Uterus (tissue), 4 donors: ENCODE results near the gene DLX4. TPM values are rescaled to one million over a fixed set of nuclear protein-coding genes. Genes with fewer than 3 reads are reported as not detected.

ENCODE experiments used
- DNase-seq, 2 donors: peaks; one replicate each; pipeline ENCODE4 v3.0.0-alpha.2; 2019 to 2020
- H3K27ac ChIP-seq, 2 donors: fragments of 200-600 bp; sonication (generic); 1 replicate in 1 of 2; 2 replicates in 1 of 2; pipeline ENCODE4 v1.5.1; 2016 to 2018
- H3K27me3 ChIP-seq, 2 donors: fragments of 200-600 bp; sonication (generic); one replicate each; pipeline ENCODE4 v1.5.1; 2018 to 2019; ENCODE audit warnings: control low read depth in 1 of 2
- H3K36me3 ChIP-seq, 2 donors: fragments of 200-600 bp; sonication (generic); one replicate each; pipeline ENCODE4 v1.5.1; 2019; ENCODE audit warnings: control low read depth in 1 of 2
- H3K4me1 ChIP-seq, 2 donors: fragments of 200-600 bp; sonication (generic); one replicate each; pipeline ENCODE4 v1.5.1; 2018 to 2019; ENCODE audit warnings: control low read depth in 1 of 2
- H3K4me3 ChIP-seq, 2 donors: fragments of 200-600 bp; sonication (generic); 1 replicate in 1 of 2; 2 replicates in 1 of 2; pipeline ENCODE4 v1.5.1; 2018 to 2019; ENCODE audit warnings: mild to moderate bottlenecking in 1 of 2
- H3K9me3 ChIP-seq, 2 donors: fragments of 200-600 bp; sonication (generic); one replicate each; pipeline ENCODE4 v1.5.1; 2019; ENCODE audit warnings: control low read depth in 1 of 2
- CTCF ChIP-seq, 4 experiments: fragments of 200-600 bp in 2 of 4; fragments of 450-650 bp in 2 of 4; sonication (generic) in 2 of 4; IDR thresholded peaks; one replicate each; pipeline ENCODE4 v1.5.1; 2016 to 2019; ENCODE audit warnings: antibody characterized with exemption in 4 of 4, mild to moderate bottlenecking in 2 of 4, moderate library complexity in 1 of 4
- POLR2A ChIP-seq, 2 donors: fragments of 450-650 bp; IDR thresholded peaks; one replicate each; pipeline ENCODE4 v1.6.1; 2016; ENCODE audit warnings: antibody characterized with exemption in 2 of 2, mild to moderate bottlenecking in 1 of 2, moderate library complexity in 1 of 2
- intact Hi-C: fragments of 100-400 bp; cut with DNase I; formaldehyde crosslinking; loops from one replicate; pipeline ENCODE4 v1.15.1; 2023; ENCODE audit warnings: low total_unique reads
- total RNA-seq, 4 donors: library from RNA; depleted of rRNA in 3 of 4; stranded (reverse); fragments of >200 nt in 3 of 4; gene quantifications; one replicate each; pipeline versions ENCODE4 v1.1.0 to v1.2.4, GENCODE V29; 2014 to 2023
- donor health status: DM: yes; HTN: yes; CAD: no.

The DLX4 gene
- total RNA-seq, 4 donors from 2014 or later, result not detected

- no peaks in the 10 kb centered on the region for H3K4me1 ChIP-seq
- no peaks in the 10 kb centered on the region for H3K9me3 ChIP-seq
- intact Hi-C loops, result no loop called here
- DNase-seq, result peak in 1 of 2 donors; percentile 56
- no peaks in the 10 kb centered on the region for H3K36me3 ChIP-seq
- TF ChIP-seq POLR2A (IDR thresholded peaks at IDR 0.05), result no peak
- no peak for TF ChIP-seq CTCF (IDR thresholded peaks at IDR 0.05)
- no peak overlapping the region for H3K4me3 ChIP-seq
- H3K27ac ChIP-seq, result no peak overlapping the region
- no peaks in the 10 kb centered on the region for H3K27me3 ChIP-seq
Measured at GRCh38 chr17:49925921-49926320, 43.1 kb upstream of the DLX4 start.

GRCh38 chr17:49926886-49927285 is 42.1 kb upstream of the DLX4 start:
- Histone ChIP-seq H3K36me3 (no peaks in the 10 kb centered on the region), H3K9me3 (no peaks in the 10 kb centered on the region), H3K4me3 (no peak overlapping the region), H3K27ac (no peak overlapping the region), H3K4me1 (no peaks in the 10 kb centered on the region), H3K27me3 (no peaks in the 10 kb centered on the region)
- intact Hi-C loops, result no loop called here
- DNase-seq, result peak in 1 of 2 donors; percentile 53
- no peak for TF ChIP-seq CTCF (IDR thresholded peaks at IDR 0.05)
- no peak for TF ChIP-seq POLR2A (IDR thresholded peaks at IDR 0.05)

GRCh38 chr17:49928126-49928800 is 40.7 kb upstream of the DLX4 start:
- TF ChIP-seq CTCF (IDR thresholded peaks at IDR 0.05) (no peak), POLR2A (IDR thresholded peaks at IDR 0.05) (no peak)
- Histone ChIP-seq H3K36me3 (no peaks in the 10 kb centered on the region), H3K27me3 (no peaks in the 10 kb centered on the region), H3K27ac (no peak overlapping the region), H3K9me3 (no peaks in the 10 kb centered on the region), H3K4me3 (no peak overlapping the region), H3K4me1 (no peaks in the 10 kb centered on the region)
- no peak for DNase-seq
- intact Hi-C loops, result no loop called here

- H3K36me3 ChIP-seq, result no peaks in the 10 kb centered on the region
- no peak overlapping the region for H3K4me3 ChIP-seq
- H3K27ac ChIP-seq, result no peak overlapping the region
- H3K27me3 ChIP-seq, result no peaks in the 10 kb centered on the region
- H3K4me1 ChIP-seq, result no peaks in the 10 kb centered on the region
- DNase-seq, result no peak
- intact Hi-C loops, result no loop called here
- TF ChIP-seq POLR2A (IDR thresholded peaks at IDR 0.05) (no peak), CTCF (IDR thresholded peaks at IDR 0.05) (no peak)
- no peaks in the 10 kb centered on the region for H3K9me3 ChIP-seq
Measured at GRCh38 chr17:49928837-49929475, 40.0 kb upstream of the DLX4 start.

GRCh38 chr17:49930880-49931279 is 38.1 kb upstream of the DLX4 start:
- Histone ChIP-seq H3K9me3 (no peaks in the 10 kb centered on the region), H3K4me3 (no peak overlapping the region), H3K36me3 (no peaks in the 10 kb centered on the region), H3K27ac (no peak overlapping the region), H3K27me3 (no peaks in the 10 kb centered on the region), H3K4me1 (no peaks in the 10 kb centered on the region)
- intact Hi-C loops, result no loop called here
- no peak for DNase-seq
- TF ChIP-seq POLR2A (IDR thresholded peaks at IDR 0.05), result no peak
- TF ChIP-seq CTCF (IDR thresholded peaks at IDR 0.05), result no peak
